Keratinocyte (primary cell): ENCODE data around the gene MDGA2. TPM values are rescaled to one million over a fixed set of nuclear protein-coding genes. Genes with fewer than 3 reads are reported as not detected.

ENCODE experiments used
- DNase-seq: peaks from one replicate; pipeline ENCODE4 v3.0.0-alpha.2; 2011; ENCODE audit warnings: low read depth, missing footprints, low spot score
- FAIRE-seq: peaks from 2 replicates; lab custom pipeline; 2011; peaks lifted over from hg19 to GRCh38; lab: Jason Lieb, UNC
- H2AFZ ChIP-seq: 2 replicates; pipeline ENCODE4 v1.6.0; 2012; ENCODE audit warnings: low read length, control low read depth, inconsistent platforms; ENCODE audit not compliant: control insufficient read depth
- H3K27ac ChIP-seq: 2 replicates; pipeline ENCODE4 v1.5.1; 2011; ENCODE audit warnings: low read length; ENCODE audit not compliant: control insufficient read depth, insufficient read depth
- H3K27me3 ChIP-seq: 3 replicates; pipeline ENCODE4 v1.6.0; 2011; ENCODE audit warnings: low read length; ENCODE audit not compliant: control insufficient read depth, insufficient read depth; ENCODE audit errors: extremely low read depth
- H3K36me3 ChIP-seq, 2 experiments: 2 replicates in 1 of 2; 3 replicates in 1 of 2; pipeline ENCODE4 v1.5.1; 2011; ENCODE audit warnings: low read length in 2 of 2, mild to moderate bottlenecking in 1 of 2; ENCODE audit not compliant: control insufficient read depth in 2 of 2, insufficient read depth in 2 of 2; ENCODE audit errors: extremely low read depth in 1 of 2
- H3K4me1 ChIP-seq: 3 replicates; pipeline ENCODE4 v1.5.1; 2011; ENCODE audit warnings: low read length; ENCODE audit not compliant: control insufficient read depth, insufficient read depth; ENCODE audit errors: extremely low read depth
- H3K4me2 ChIP-seq: 3 replicates; pipeline ENCODE4 v1.6.0; 2011; ENCODE audit warnings: low read depth, low read length; ENCODE audit not compliant: control insufficient read depth, insufficient read depth; ENCODE audit errors: extremely low read depth
- H3K4me3 ChIP-seq, 3 experiments: fragments of 200-600 bp in 1 of 3; sonication (generic) in 1 of 3; 2 replicates in 2 of 3; 3 replicates in 1 of 3; pipeline ENCODE4 v1.5.1; 2011 to 2016; ENCODE audit warnings: low read length in 3 of 3, mild to moderate bottlenecking in 3 of 3, control low read depth in 2 of 3, inconsistent platforms in 1 of 3, low read depth in 1 of 3, mixed read lengths in 1 of 3, mixed run types in 1 of 3, moderate library complexity in 1 of 3; ENCODE audit not compliant: control insufficient read depth in 2 of 3, insufficient read depth in 2 of 3; ENCODE audit errors: extremely low read depth in 1 of 3
- H3K79me2 ChIP-seq: 2 replicates; pipeline ENCODE4 v1.6.0; 2012; ENCODE audit warnings: low read length; ENCODE audit not compliant: control insufficient read depth, insufficient read depth
- H3K9ac ChIP-seq: 3 replicates; pipeline ENCODE4 v1.6.0; 2011; ENCODE audit warnings: low read length; ENCODE audit not compliant: control insufficient read depth, insufficient read depth; ENCODE audit errors: extremely low read depth
- H3K9me1 ChIP-seq: 3 replicates; pipeline ENCODE4 v1.6.0; 2011; ENCODE audit warnings: low read length; ENCODE audit not compliant: control insufficient read depth, insufficient read depth; ENCODE audit errors: extremely low read depth
- H3K9me3 ChIP-seq: 2 replicates; pipeline ENCODE4 v1.5.1; 2012; ENCODE audit warnings: low read depth, low read length; ENCODE audit not compliant: control insufficient read depth
- H4K20me1 ChIP-seq: 3 replicates; pipeline ENCODE4 v1.6.0; 2011; ENCODE audit warnings: low read length; ENCODE audit not compliant: control insufficient read depth, insufficient read depth; ENCODE audit errors: extremely low read depth
- EZH2 ChIP-seq: IDR thresholded peaks from one replicate; pipeline ENCODE4 v1.6.1; 2012; ENCODE audit warnings: inconsistent platforms, mild to moderate bottlenecking, low read length, moderate library complexity
- dilution Hi-C: fragments of 300-500 bp; cut with MboI; formaldehyde crosslinking; loops from one replicate; pipeline ENCODE4 v1.7.0; 2020; ENCODE audit warnings: low sequenced_read_pairs; ENCODE audit not compliant: extremely low pct_ligation_motif_present
- polyA plus RNA-seq, 5 experiments: library from polyadenylated mRNA; depleted of rRNA in 3 of 5; stranded (reverse) in 3 of 5; stranded (forward) in 1 of 5; unstranded in 1 of 5; fragments of >200 nt; gene quantifications; 1 replicate in 1 of 5; 2 replicates in 3 of 5; 3 replicates in 1 of 5; pipeline versions ENCODE4 v1.2.1 to v1.2.3, GENCODE V29; 2011 to 2012; ENCODE audit warnings: missing spikeins in 2 of 5, low read depth in 1 of 5, low replicate concordance in 1 of 5
- TF ChIP-seq, protein P1 (sequence below), 3 experiments: IDR thresholded peaks in 1 of 3; conservative IDR thresholded peaks in 1 of 3; optimal IDR thresholded peaks in 1 of 3; 2 replicates in 2 of 3; 3 replicates in 1 of 3; pipeline versions ENCODE3 to v1.5.1; 2011; ENCODE audit warnings: low read length in 3 of 3, mild to moderate bottlenecking in 3 of 3, moderate library complexity in 2 of 3, control low read depth in 1 of 3, inconsistent platforms in 1 of 3; ENCODE audit not compliant: insufficient read depth in 2 of 3; ENCODE audit errors: extremely low read depth in 1 of 3

The MDGA2 gene
- polyA plus RNA-seq, 1 donor (not counting 4 experiments of a cell fraction or from before 2014, with no cell fraction given): not detected

GRCh38 chr14:47539031-47539461 is 136.4 kb downstream of the MDGA2 start:
- Histone ChIP-seq H3K9me1 (no peaks in the 10 kb centered on the region), H3K4me3 (no peak overlapping the region), H2AFZ (no peak overlapping the region), H3K9me3 (no peaks in the 10 kb centered on the region), H3K27me3 (no peaks in the 10 kb centered on the region), H3K79me2 (no peaks in the 10 kb centered on the region), H3K27ac (no peak overlapping the region), H3K4me1 (no peaks in the 10 kb centered on the region), H3K9ac (no peak overlapping the region), H3K36me3 (no peaks in the 10 kb centered on the region), H4K20me1 (no peaks in the 10 kb centered on the region), H3K4me2 (no peak overlapping the region)
- TF ChIP-seq, protein P1, sequence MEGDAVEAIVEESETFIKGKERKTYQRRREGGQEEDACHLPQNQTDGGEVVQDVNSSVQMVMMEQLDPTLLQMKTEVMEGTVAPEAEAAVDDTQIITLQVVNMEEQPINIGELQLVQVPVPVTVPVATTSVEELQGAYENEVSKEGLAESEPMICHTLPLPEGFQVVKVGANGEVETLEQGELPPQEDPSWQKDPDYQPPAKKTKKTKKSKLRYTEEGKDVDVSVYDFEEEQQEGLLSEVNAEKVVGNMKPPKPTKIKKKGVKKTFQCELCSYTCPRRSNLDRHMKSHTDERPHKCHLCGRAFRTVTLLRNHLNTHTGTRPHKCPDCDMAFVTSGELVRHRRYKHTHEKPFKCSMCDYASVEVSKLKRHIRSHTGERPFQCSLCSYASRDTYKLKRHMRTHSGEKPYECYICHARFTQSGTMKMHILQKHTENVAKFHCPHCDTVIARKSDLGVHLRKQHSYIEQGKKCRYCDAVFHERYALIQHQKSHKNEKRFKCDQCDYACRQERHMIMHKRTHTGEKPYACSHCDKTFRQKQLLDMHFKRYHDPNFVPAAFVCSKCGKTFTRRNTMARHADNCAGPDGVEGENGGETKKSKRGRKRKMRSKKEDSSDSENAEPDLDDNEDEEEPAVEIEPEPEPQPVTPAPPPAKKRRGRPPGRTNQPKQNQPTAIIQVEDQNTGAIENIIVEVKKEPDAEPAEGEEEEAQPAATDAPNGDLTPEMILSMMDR (optimal IDR thresholded peaks at IDR 0.05 in 1 of 3, IDR thresholded peaks at IDR 0.05 in 1 of 3, conservative IDR thresholded peaks at IDR 0.05 in 1 of 3; ENCODE audit: extremely low read depth in 1 of 3, insufficient read depth in 2 of 3, low read length in 3 of 3): peak in 1 of 3 experiments; percentile 10
- no peak for TF ChIP-seq EZH2
- FAIRE-seq (no peak), DNase-seq (no peak)
- dilution Hi-C loops: no loop called here

DNA sequence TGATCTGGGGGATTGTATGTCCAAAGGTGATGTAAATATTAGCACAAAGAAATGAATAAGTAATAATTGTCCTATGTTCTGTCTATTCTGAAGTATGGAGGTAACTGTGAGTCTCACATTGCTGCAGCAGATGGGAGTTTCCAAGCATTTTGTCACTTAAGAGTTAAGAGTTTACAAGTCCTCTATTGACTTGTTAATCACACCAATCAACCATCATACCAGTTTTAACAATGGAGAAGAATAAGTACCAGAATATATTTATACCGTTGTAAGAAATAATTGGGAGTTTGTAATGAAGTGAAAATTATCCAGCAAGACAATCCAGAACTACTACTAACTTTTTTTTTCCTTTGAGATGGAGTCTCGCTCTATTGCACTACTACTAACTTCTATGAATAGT is 139.1 kb downstream of the MDGA2 start:
- Histone ChIP-seq H3K36me3 (no peaks in the 10 kb centered on the region), H2AFZ (no peak overlapping the region), H3K27ac (no peak overlapping the region), H3K4me1 (no peaks in the 10 kb centered on the region), H3K4me3 (no peak overlapping the region), H3K9ac (no peak overlapping the region), H3K4me2 (no peak overlapping the region), H3K9me1 (no peaks in the 10 kb centered on the region), H3K79me2 (no peaks in the 10 kb centered on the region), H3K9me3 (no peaks in the 10 kb centered on the region), H3K27me3 (no peaks in the 10 kb centered on the region), H4K20me1 (no peaks in the 10 kb centered on the region)
- TF ChIP-seq EZH2: no peak
- TF ChIP-seq, protein P1 (optimal IDR thresholded peaks at IDR 0.05 in 1 of 3, IDR thresholded peaks at IDR 0.05 in 1 of 3, conservative IDR thresholded peaks at IDR 0.05 in 1 of 3; ENCODE audit: extremely low read depth in 1 of 3, insufficient read depth in 2 of 3, low read length in 3 of 3): no peak
- dilution Hi-C loops: no loop called here
- no peak for FAIRE-seq
- no peak for DNase-seq
